Loucy (cell line): Measurements from ENCODE around the gene ARF6.

Experiments
- H2AFZ ChIP-seq: fragments of 200-600 bp; sonication (generic); 2 replicates; pipeline ENCODE4 v1.6.0; 2016; ENCODE audit warnings: antibody characterized with exemption, mild to moderate bottlenecking, low read length, moderate library complexity
- H3F3A ChIP-seq: fragments of 200-600 bp; 2 replicates; pipeline ENCODE4 v1.6.0; 2016; ENCODE audit warnings: antibody characterized with exemption, low read depth, mild to moderate bottlenecking
- H3K27me3 ChIP-seq: fragments of 200-600 bp; sonication (generic); 2 replicates; pipeline ENCODE4 v1.6.1; 2014; ENCODE audit warnings: low read length, mild to moderate bottlenecking; ENCODE audit not compliant: insufficient read depth, poor library complexity, severe bottlenecking
- H3K36me3 ChIP-seq: fragments of 200-600 bp; sonication (generic); 2 replicates; pipeline ENCODE4 v1.6.1; 2016; ENCODE audit warnings: low read length; ENCODE audit not compliant: insufficient read depth
- H3K4me1 ChIP-seq: fragments of 200-600 bp; sonication (generic); 2 replicates; pipeline ENCODE4 v1.5.1; 2014; ENCODE audit warnings: low read length, mild to moderate bottlenecking; ENCODE audit not compliant: insufficient read depth, poor library complexity, severe bottlenecking
- H3K4me2 ChIP-seq: fragments of 200-600 bp; sonication (generic); 2 replicates; pipeline ENCODE4 v1.6.0; 2014; ENCODE audit warnings: antibody characterized with exemption, low read length, low read depth, mild to moderate bottlenecking; ENCODE audit not compliant: poor library complexity, severe bottlenecking
- H3K4me3 ChIP-seq: fragments of 200-600 bp; sonication (generic); 2 replicates; pipeline ENCODE4 v1.5.1; 2014; ENCODE audit warnings: low read length, mild to moderate bottlenecking, mixed read lengths; ENCODE audit not compliant: poor library complexity, severe bottlenecking
- H3K79me2 ChIP-seq: fragments of 200-600 bp; sonication (generic); 2 replicates; pipeline ENCODE4 v1.6.1; 2014; ENCODE audit warnings: low read length; ENCODE audit not compliant: insufficient read depth
- H3K9ac ChIP-seq: fragments of 200-600 bp; sonication (generic); 2 replicates; pipeline ENCODE4 v1.6.0; 2014; ENCODE audit warnings: mild to moderate bottlenecking, low read depth, low read length, moderate library complexity; ENCODE audit not compliant: poor library complexity, severe bottlenecking
- H3K9me2 ChIP-seq: fragments of 200-600 bp; sonication (generic); replicated peaks from 2 replicates; pipeline ENCODE4 v1.6.1; 2016; ENCODE audit warnings: low read depth, low read length, mixed read lengths
- H3K9me3 ChIP-seq: fragments of 200-600 bp; sonication (generic); 2 replicates; pipeline ENCODE4 v1.6.1; 2014; ENCODE audit warnings: mild to moderate bottlenecking, antibody characterized with exemption, low read length, low read depth; ENCODE audit not compliant: insufficient read depth
- H4K20me1 ChIP-seq: fragments of 200-600 bp; sonication (generic); 2 replicates; pipeline ENCODE4 v1.6.0; 2014; ENCODE audit warnings: antibody characterized with exemption, low read length, mild to moderate bottlenecking; ENCODE audit not compliant: insufficient read depth, poor library complexity, severe bottlenecking
- EZH2phosphoT487 ChIP-seq: fragments of 200-600 bp; IDR thresholded peaks from 2 replicates; pipeline ENCODE4 v1.6.1; 2018; ENCODE audit warnings: antibody characterized with exemption, mild to moderate bottlenecking, moderate library complexity, borderline replicate concordance
- TF ChIP-seq, protein P1 (sequence below): fragments of 200-600 bp; sonication (generic); conservative IDR thresholded peaks from 2 replicates; pipeline ENCODE4 v1.5.1; 2014; ENCODE audit warnings: mild to moderate bottlenecking, antibody characterized with exemption, low read length

The ARF6 gene

DNA sequence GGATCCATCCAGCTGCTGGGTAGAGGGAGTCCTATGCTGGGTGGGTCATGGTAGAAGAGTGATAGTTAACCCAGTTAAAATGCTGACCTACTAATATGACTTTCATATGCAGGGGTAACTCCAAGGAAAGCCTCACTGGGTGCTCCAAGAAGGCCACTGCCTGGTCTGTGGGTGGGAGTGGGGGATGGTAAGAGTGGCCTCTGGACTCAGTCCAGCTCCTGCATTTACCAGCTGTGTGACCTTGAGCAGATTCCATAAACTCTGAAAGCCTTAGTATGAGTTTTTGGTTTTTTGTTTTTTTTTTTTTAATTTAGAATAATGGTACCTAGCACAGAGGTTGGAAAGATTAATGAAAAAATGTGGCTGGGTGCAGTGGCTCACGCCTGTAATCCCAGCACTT, 51.6 kb downstream of the ARF6 start:
- no peak overlapping the region for H2AFZ ChIP-seq
- no peaks in the 10 kb centered on the region for H3K27me3 ChIP-seq
- 0 out of 2 replicates have a peak, but pooled peaks cover 5% of the 10 kb centered on the region for H3F3A ChIP-seq
- no peaks in the 10 kb centered on the region for H3K9me2 ChIP-seq
- no peak overlapping the region for H3K9ac ChIP-seq
- no peaks in the 10 kb centered on the region for H4K20me1 ChIP-seq
- no peaks in the 10 kb centered on the region for H3K9me3 ChIP-seq
- H3K4me2 ChIP-seq = no peak overlapping the region
- no peak for TF ChIP-seq EZH2phosphoT487
- TF ChIP-seq, protein P1, sequence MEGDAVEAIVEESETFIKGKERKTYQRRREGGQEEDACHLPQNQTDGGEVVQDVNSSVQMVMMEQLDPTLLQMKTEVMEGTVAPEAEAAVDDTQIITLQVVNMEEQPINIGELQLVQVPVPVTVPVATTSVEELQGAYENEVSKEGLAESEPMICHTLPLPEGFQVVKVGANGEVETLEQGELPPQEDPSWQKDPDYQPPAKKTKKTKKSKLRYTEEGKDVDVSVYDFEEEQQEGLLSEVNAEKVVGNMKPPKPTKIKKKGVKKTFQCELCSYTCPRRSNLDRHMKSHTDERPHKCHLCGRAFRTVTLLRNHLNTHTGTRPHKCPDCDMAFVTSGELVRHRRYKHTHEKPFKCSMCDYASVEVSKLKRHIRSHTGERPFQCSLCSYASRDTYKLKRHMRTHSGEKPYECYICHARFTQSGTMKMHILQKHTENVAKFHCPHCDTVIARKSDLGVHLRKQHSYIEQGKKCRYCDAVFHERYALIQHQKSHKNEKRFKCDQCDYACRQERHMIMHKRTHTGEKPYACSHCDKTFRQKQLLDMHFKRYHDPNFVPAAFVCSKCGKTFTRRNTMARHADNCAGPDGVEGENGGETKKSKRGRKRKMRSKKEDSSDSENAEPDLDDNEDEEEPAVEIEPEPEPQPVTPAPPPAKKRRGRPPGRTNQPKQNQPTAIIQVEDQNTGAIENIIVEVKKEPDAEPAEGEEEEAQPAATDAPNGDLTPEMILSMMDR = no peak
- H3K4me1 ChIP-seq = peaks cover 27% of the 10 kb centered on the region
- H3K79me2 ChIP-seq = no peaks in the 10 kb centered on the region
- H3K36me3 ChIP-seq = no peaks in the 10 kb centered on the region
- H3K4me3 ChIP-seq = no peak overlapping the region

GRCh38 chr14:49945448-49946319, 52.8 kb downstream of the ARF6 start:
- H3K79me2 ChIP-seq = no peaks in the 10 kb centered on the region
- H2AFZ ChIP-seq = no peak overlapping the region
- no peaks in the 10 kb centered on the region for H3K9me3 ChIP-seq
- 0 out of 2 replicates have a peak, but pooled peaks cover under 1% of the 10 kb centered on the region for H3F3A ChIP-seq
- no peaks in the 10 kb centered on the region for H3K9me2 ChIP-seq
- H3K4me3 ChIP-seq = no peak overlapping the region
- H3K27me3 ChIP-seq = no peaks in the 10 kb centered on the region
- peaks cover 18% of the 10 kb centered on the region for H3K4me1 ChIP-seq
- TF ChIP-seq, protein P1 = no peak
- TF ChIP-seq EZH2phosphoT487 = no peak
- peak overlapping the region; percentile 28 for H3K4me2 ChIP-seq
- H3K9ac ChIP-seq = no peak overlapping the region
- no peaks in the 10 kb centered on the region for H3K36me3 ChIP-seq
- no peaks in the 10 kb centered on the region for H4K20me1 ChIP-seq
